ENCODE data around the gene CADM1. TPM values are rescaled to one million over a fixed set of nuclear protein-coding genes. Genes with fewer than 3 reads are reported as not detected.
"Not testable (repeated sequence)": the region's sequence is repeated elsewhere in the genome, so short reads cannot be mapped to it uniquely, and the experiment has no call there.

CADM1 gene
- total RNA-seq, 1 donor from 2014 or later: 9.7 TPM

DNA sequence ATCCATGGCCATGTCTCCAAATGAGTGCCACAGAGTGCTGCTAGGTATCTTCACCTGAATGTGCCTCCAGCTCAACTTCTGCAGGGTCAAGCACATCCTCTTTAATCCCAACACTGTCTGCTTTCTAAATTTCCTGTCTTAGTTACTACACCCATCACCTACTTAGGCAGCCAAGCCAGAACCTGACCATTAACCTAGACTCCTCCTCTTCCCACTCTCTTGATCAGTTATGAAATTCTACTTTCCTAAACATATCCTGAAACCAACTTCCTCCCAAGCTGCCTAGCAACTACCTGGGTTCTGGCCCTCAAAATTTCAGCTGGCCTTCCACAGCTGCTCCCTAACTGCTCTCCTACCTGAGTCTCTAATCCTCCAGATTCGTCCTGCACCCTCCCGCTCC, 22.7 kb downstream of the CADM1 start:
- no peak for DNase-seq (ENCODE audit: extremely low read depth, low read depth, low spot score)

DNA sequence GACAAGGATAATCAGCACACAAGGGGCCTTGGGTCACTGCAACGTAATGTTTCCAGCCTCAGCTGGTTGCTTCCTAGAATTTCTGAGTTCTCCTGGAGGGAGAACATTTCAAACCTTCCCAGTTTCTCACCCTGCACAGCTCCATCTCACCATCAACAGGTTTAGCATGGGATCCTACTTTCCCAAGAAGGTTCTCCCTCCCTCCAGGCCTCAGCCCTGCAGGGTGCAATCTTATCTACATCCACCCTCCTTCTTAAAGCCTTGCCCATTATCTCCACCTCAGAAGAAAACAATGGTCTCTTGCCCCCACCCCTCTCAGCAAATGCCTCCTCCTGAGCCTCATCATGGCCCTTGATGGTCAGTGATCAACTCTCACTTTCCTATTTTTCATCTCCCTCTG, 23.6 kb downstream of the CADM1 start:
- DNase-seq (ENCODE audit: extremely low read depth, low read depth, low spot score): no peak

DNA sequence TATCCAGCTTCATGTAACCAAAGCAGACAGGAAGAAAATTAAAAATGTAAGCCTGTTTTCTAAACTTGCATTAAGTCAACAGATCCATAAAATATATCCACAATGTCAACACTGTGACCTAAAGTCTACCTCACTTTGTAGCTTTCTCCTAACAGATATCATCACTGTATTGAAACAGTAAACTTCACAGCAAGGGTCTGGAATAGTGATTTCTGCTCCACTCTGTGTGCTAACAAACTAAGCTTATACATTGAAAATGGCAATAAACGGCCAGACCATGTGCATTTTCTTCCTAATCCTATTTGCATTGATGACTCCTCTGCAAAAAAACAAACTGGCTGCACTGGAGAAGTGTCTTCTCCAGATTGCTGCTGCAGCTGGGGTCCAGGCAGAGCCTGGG, 26.8 kb downstream of the CADM1 start:
- DNase-seq (ENCODE audit: extremely low read depth, low read depth, low spot score): no peak

DNA sequence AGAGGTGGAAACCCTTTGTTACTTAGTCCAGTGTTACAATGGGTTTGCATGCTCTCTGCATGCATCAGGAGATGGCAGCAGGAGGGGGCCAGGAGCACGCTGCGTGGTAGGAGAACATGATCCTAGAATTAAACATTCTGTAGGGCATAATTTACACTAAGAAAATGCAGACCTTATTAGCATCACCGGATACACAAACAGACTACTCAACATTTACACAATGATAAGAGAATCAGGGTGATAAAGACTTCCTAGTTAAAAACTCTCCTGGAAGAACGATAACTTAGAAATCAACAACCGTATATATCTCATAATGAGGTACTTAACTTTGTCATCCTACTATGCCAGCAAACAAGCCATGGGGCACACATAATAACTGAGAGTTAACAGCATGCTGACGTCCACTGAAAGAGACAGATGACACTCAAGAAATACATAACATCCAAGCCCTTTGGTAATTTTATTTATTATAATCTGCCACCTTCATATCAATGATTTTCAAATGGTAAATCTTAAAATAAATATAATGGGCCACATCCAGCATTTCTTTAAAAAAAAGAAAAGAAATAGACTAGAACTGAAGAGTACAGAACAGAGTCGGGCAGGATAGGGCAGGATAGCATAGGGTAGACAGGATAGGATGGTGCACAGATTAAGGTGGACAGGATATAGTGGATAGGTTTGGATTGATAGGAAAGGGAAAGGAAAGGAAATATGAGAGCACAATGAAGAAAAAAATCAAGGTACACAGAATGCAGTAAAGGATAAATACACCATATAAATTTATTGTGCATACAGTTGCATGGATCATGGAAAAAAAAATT, 27.5 kb downstream of the CADM1 start:
- no peak for DNase-seq (ENCODE audit: extremely low read depth, low read depth, low spot score)

DNA sequence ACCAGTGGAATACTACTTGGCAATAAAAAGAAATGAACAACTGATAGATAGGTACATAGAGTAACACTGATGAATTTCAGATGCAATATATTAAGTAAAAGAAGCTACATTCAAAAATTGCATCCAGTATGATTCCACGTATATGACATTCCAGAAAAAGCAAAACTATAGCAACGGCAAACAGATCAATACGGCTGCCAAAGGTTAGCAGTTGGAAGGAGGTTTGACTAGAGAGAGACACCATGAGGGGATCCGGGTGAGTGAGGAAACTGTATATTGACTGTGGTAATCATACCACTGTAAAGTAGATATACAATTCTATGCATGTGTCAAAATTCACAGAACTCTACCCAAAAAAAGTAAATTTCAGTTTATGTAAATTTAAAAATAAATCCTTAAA, 28.7 kb downstream of the CADM1 start:
- DNase-seq (ENCODE audit: extremely low read depth, low read depth, low spot score): no peak

DNA sequence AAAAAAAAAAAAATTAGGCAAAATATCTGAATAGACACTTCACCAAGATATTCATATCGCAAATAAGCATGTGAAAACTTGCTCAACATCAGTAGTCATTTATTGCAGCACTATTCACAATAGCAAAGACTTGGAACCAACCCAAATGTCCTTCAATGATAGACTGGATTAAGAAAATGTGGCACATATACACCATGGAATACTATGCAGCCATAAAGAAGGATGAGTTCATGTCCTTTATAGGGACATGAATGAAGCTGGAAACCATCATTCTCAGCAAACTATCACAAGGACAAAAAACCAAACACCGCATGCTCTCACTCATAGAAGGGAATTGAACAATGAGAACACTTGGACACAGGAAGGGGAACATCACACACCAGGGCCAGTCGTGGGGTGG, 29.9 kb downstream of the CADM1 start:
- not testable (repeated sequence) for DNase-seq (ENCODE audit: extremely low read depth, low read depth, low spot score)

DNA sequence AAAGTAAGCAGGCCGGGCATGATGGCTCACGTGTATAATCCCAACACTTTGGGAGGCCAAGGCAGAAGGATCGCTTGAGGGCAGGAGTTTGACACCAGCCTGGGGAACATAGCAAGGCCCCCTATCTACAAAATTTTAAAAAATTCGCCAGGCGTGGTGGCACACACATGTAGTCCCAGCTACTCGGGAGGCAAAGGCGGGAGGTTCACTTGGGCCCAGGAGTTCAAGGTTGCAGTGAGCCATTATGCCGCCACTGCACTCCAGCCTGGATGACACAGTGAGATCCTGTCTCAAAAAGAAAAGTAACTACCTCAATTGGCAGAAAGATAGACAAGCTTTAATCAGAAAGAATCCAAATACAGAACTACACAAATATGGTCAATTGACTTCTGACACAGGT, 31.0 kb downstream of the CADM1 start:
- no peak for DNase-seq (ENCODE audit: extremely low read depth, low read depth, low spot score)

DNA sequence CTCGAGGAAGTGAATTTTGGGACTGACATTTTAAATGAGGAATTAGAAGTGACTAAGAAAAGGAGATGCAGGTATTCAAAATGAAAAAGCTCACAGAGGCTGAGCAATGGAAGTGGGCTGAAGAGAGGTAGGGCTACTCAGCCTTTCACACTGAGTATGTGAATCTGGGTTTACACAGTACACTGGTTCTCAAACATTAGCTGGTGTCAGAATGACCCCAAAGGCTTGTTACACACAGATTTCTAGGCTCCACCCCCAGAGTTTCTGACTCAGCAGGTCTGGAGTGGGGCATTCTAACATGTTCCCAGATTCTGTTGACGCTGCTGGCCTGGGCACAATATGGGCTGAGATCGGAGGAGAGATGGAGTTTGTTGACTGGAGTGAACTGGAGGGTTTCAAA, 32.8 kb downstream of the CADM1 start:
- no peak for DNase-seq (ENCODE audit: extremely low read depth, low read depth, low spot score)

DNA sequence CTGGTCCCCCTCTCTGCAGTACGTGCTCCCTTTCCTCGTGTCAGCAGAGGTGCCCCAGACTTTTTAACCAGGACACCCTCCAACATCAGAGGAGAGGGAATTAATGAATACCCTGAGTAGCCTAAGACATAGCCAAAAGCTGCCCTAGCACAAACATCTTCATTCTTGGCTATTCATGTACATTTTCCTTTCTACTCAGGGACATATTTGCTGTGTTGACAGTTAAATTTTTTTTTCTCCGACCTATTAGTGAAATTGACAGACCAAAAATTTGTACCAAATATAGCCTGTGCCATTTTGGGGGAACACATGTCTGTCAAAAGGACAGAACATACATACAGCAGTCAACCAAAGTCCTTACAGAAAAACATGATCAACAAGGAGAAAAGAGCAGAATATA, 33.3 kb downstream of the CADM1 start:
- DNase-seq (ENCODE audit: extremely low read depth, low read depth, low spot score): no peak

DNA sequence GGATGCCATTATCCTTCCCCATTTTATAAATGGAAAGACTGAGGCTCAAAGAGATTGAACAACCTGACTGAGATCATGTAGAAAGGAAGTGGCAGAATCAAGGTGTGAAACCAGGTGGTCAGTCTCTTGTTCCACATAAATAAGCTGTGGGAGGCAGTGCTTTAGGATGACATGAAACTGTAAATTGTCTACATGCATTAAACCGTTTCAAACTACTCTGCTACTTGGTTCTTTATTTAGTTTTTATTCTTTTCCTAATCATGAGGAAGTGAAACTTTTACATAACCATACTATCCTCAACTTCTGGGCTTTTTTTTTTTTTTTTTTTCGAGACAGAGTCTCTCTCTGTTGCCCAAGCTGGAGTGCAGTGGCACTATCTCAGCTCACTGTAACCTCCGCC, 34.9 kb downstream of the CADM1 start:
- DNase-seq (ENCODE audit: extremely low read depth, low read depth, low spot score): no peak

DNA sequence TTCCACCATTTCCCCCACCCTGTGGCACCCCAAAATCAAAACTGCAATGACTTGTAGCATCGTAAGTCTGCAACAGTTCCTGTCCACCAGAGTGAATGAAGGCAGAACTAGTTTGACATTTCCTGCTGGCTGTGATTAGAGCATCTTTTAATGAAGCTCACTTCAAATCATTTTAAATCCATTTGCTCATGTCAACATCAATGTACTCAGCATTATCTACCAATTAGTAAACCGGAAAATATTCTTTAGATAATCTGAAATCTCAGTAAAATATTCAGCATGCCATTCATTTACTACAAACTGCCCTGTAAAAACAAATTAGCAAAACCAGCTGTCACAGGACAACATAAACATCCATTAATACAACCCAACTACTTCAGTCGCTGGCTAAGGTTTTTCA, 38.1 kb downstream of the CADM1 start:
- DNase-seq (ENCODE audit: extremely low read depth, low read depth, low spot score): no peak

DNA sequence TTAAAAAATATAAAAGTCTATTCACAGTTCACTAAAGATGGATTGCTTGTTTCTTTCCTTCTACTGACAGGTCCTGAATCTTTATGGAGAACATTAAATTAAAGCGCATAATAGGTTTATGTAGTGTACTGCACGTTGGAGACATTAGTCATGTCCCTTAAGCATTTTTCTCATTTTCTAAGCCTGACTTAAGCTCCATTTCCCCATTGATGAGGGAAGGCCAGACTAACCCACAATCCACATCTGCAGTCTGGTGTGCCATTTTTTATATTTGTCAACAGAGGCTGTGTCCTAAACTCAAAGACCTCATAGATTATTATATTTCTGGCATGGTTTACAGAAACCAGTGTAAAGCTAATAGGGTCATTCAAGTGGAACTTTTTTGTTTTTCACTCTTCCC, 39.9 kb downstream of the CADM1 start:
- no peak for DNase-seq (ENCODE audit: extremely low read depth, low read depth, low spot score)

DNA sequence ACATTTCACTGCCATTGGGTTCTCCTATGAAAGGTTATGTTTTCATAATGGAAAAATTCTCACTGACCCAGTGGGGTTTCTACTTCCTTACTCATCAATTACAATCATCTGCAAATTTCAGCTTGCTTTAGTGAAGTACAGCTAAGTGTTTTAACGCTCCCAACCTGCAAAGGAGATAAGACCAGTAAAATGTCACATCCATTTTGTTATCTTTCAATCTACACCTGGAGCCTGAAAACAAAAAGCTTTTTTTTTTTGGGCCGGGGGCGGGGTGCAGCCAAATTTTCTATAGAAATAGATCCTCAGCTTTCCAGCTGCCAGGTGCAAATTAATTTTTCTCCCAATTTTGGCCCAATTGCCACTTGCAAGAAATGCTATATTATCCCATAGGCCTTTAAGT, 40.6 kb downstream of the CADM1 start:
- no peak for DNase-seq (ENCODE audit: extremely low read depth, low read depth, low spot score)

DNA sequence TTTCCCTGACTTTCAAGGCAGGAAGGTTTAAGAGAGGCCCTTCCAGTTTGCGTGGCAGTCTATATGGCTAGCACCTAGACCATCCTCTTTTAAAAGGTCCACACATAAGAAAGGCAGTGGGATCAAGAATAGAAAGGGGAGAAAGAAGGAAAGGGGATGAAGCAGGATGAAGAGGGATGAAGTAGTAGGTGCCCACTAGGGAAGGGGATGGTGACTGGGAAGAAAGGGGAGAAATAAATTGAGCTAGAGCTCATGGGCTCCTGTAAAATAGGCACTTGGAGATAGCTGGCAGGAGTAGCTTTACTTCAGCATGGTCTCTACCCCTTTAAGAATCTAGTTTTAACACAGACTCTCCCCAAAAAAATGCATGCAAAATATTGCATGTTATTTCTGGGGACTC, 41.5 kb downstream of the CADM1 start:
- no peak for DNase-seq (ENCODE audit: extremely low read depth, low read depth, low spot score)

DNA sequence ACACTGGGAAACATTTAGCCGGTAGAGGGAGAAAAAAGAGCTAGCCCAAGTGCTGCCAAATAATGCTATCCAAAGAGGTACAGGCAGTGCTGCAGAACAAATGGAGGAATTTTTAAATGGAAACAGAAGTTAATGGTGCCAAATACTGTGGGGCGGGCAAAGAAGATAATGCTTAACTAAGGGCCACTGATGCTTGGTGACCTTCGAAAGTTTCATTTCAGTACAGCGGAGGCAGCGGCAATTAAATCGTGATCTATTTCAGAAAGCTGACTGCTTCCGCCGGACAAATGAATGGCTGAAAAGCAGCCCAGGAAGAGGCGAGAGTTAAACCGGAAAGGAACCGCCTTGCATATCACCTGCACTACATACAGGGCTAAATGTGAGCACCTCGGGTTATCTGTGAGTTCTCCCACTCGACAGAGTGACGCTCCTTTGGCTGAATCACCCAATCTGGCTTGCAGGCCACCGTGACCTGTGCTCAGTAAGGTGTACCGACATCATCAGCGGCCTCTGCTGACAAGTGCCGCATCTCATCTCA, 42.1 kb downstream of the CADM1 start:
- no peak for DNase-seq (ENCODE audit: extremely low read depth, low read depth, low spot score)

DNA sequence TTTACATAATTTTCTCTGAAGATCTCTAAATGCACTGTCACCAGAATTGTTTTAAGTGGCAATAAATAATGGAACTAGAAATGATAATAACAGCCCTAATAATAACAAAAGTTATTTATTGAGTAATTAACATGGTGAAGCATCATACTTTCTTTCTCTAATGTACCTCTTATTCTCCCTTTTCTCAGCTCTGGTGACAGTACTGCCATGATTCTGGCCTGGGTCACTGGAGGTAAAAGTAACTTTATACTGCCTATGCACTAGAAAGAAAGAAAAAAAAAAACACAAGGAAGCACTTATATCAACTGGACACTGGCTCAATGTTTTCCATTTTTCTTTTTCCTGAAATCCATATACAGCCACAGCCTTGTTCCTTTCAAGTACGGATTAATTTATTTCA, 43.7 kb downstream of the CADM1 start:
- DNase-seq (ENCODE audit: extremely low read depth, low read depth, low spot score): no peak

DNA sequence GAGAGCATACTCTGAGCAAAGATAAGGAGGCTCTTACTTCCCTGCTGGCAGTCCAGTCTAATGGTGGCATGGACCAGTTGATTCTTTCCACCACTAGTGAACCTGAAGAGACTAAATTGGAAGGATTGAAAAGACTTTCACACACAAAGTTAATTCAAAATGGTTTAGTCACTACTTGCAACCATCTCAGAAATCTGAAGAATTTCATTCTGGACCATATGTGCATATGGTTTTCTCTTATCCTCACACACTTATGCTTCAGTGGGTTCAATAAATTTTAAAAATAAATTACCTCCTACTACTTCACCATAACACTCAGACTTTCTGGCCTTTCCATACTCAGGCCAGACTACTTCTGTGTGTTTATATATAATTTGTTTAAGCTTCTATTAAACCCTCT, 44.7 kb downstream of the CADM1 start:
- DNase-seq (ENCODE audit: extremely low read depth, low read depth, low spot score): no peak

DNA sequence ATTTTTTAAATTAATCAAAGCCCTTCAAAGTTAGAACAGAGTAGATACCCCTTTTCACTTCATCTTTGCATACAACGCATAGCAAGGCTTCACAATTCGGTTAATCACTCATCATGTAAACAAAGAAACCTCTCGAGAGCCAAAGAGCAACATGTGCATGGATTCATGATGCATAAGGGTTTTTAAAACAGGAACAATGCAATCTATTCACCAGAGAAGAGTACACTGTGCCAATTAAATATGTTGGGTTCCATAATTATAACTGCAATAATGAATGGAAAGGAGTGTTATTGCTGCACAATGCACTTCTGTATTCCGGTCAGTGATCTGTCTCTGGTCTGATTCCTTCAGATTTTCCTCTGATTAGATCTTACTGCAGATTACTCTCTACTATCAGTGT, 45.3 kb downstream of the CADM1 start:
- DNase-seq (ENCODE audit: extremely low read depth, low read depth, low spot score): no peak

DNA sequence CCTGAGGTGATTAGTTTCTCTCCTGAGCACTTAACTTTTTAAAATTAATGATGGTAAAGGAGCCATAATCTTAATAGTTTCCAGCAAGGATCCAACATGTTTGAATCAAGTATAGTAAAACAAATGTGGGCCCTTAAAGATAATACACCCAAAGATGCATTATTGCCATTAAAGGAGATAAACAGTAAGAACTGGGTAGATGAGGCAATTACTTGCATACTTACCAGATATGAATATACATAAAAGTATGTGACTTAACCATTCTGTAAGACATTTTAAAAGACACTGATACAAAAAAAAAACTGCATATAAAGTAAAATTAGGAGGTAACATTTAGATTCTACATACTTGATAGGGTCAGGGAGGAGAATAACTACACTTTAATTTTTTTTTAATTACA, 48.2 kb downstream of the CADM1 start:
- no peak for DNase-seq (ENCODE audit: extremely low read depth, low read depth, low spot score)

DNA sequence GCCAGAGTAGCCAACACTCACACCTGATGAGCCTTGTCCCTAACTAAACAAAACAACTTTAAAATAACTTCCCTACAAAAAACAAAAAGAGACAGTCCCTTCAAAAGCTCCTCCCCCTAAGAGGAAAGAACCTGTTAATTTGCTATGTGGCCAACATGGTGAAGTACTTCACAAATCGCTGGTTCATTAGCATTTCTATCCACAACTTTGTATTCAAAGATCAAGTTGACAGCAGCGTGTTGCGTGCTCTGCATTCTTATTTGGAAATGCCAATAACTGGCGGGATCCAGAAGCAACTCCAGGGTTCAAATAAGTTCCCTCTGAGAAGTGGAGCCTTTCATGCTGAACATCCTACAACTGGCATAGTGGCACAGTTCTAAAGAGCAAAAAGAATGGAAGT, 48.6 kb downstream of the CADM1 start:
- no peak for DNase-seq (ENCODE audit: extremely low read depth, low read depth, low spot score)

DNA sequence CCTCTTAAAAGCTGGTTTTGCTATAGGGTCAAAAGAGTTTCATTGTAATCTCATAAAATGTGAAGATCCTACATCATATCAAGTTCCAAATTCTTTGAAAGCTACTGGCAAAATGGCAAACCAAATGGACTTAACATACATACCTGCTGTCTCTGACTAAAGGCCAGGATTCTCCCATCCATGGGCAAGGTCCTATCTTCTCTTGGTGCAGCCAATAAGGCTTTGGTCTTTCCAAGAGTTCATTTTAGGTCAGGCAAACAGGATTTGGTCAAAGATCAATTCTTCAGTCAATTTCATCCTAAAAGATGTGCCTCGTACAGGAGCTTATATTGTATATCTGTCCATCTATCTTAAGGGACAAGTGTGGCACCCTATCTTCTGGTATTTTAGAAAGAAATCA, 49.7 kb downstream of the CADM1 start:
- DNase-seq (ENCODE audit: extremely low read depth, low read depth, low spot score): no peak

DNA sequence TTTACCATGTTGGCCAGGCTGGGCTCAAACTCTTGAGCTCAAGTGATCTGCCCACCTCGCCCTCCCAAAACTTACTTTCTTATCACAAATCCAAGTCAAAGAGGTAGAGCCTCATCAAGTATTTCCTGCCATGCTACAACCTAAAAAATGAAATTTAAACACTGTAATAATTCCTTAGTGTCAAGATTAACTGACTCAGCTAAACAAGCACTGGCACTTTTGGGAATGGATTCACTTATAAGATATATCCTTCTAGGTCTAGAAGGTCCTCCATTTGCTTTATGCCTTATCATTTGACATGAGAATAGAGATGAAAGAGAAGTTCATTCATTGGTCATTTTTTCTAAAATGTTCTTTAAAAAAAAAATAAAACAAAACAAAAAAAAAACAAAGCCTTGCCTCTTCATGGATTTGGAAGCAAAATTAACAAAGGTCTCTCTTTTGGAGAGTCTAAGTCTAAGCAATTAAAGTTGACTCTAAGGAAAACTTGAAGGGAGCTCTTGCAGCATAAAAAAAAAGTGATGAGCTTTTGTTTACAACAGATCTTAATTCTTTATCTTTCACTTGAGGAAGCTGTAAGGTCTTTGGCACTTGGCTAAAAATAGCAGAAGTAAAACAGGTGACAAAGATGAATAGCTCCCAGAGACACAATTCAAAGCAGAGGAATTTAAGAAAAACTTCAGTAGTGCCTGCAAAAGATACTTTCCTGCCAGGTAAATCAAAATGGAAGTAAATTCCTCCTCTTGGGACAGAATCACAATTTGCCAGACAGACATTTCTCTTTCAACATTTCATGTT, 50.3 kb downstream of the CADM1 start:
- DNase-seq (ENCODE audit: extremely low read depth, low read depth, low spot score): no peak
